ENCODE measurements around the gene OR56B4.

Gene OR56B4

DNA sequence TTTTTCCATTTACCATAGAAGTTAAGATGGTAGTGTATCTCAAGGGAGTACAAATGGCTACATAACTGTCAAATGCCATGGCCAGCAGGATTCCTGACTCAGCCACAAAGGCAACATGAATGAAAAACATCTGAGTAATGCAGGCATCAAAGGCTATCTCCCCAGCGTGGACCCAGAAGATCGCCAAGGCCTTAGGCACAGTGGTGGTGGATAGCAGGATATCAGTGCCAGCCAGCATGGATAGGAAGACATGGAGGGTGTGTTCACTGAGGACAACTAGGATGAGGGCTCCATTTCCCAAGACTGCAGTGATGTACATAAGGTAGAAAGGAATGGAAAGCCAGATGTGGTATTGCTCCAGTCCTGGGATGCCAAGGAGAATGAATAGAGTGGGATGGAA lies 44.6 kb downstream of the OR56B4 start:
- no peak for DNase-seq

GRCh38 chr11:6156628-6157359 lies 49.3 kb downstream of the OR56B4 start:
- DNase-seq = peak; percentile 7
